Endodermal cell (in vitro differentiated cells): ENCODE data around the gene VILL. TPM values are rescaled to one million over a fixed set of nuclear protein-coding genes. Genes with fewer than 3 reads are reported as not detected.
A peak's percentile ranks its signal among the peaks of the same experiment; 100 is the strongest.

ENCODE experiments used
- DNase-seq: peaks from one replicate; pipeline ENCODE4 v3.0.0-alpha.2; 2017
- H3K27ac ChIP-seq: 2 replicates; pipeline ENCODE4 v1.5.1; 2013; ENCODE audit warnings: mild to moderate bottlenecking, low read depth, low read length, moderate library complexity
- H3K27me3 ChIP-seq: 2 replicates; pipeline ENCODE4 v1.6.1; 2013; ENCODE audit warnings: mild to moderate bottlenecking, low read length, moderate library complexity; ENCODE audit not compliant: insufficient read depth, control insufficient read depth, poor library complexity, severe bottlenecking
- H3K36me3 ChIP-seq: 2 replicates; pipeline ENCODE4 v1.7.0; 2013; ENCODE audit warnings: mild to moderate bottlenecking, low read length, moderate library complexity; ENCODE audit not compliant: control insufficient read depth, insufficient read depth
- H3K4me1 ChIP-seq: one replicate; pipeline ENCODE4 v1.7.0; 2013; ENCODE audit warnings: low read length; ENCODE audit not compliant: control insufficient read depth, insufficient read depth
- H3K4me3 ChIP-seq: 2 replicates; pipeline ENCODE4 v1.5.1; 2013; ENCODE audit warnings: mild to moderate bottlenecking, low read length, moderate library complexity
- H3K9ac ChIP-seq: 2 replicates; pipeline ENCODE4 v1.6.1; 2013; ENCODE audit warnings: mild to moderate bottlenecking, low read length, moderate library complexity; ENCODE audit not compliant: poor library complexity, severe bottlenecking; ENCODE audit errors: extremely low read depth
- H3K9me3 ChIP-seq: 2 replicates; pipeline ENCODE4 v1.6.1; 2013; ENCODE audit warnings: mild to moderate bottlenecking, low read length, moderate library complexity; ENCODE audit not compliant: control insufficient read depth
- H3K27ac Mint-ChIP-seq: 2 replicates; pipeline ENCODE4 v1.8.0; 2020; ENCODE audit warnings: mixed read lengths
- H3K27me3 Mint-ChIP-seq: 2 replicates; pipeline ENCODE4 v1.8.0; 2021; ENCODE audit warnings: mild to moderate bottlenecking, mixed read lengths; ENCODE audit not compliant: insufficient read depth
- H3K36me3 Mint-ChIP-seq: 2 replicates; pipeline ENCODE4 v1.8.0; 2020; ENCODE audit warnings: low read depth, mixed read lengths
- H3K4me1 Mint-ChIP-seq: 2 replicates; pipeline ENCODE4 v1.8.0; 2020; ENCODE audit warnings: mixed read lengths
- H3K4me3 Mint-ChIP-seq: 2 replicates; pipeline ENCODE4 v1.8.0; 2020; ENCODE audit warnings: mild to moderate bottlenecking, moderate library complexity, mixed read lengths
- H3K9me3 Mint-ChIP-seq: 2 replicates; pipeline ENCODE4 v1.8.0; 2020; ENCODE audit warnings: mild to moderate bottlenecking, mixed read lengths
- WGBS, 2 experiments: methylation state at CpG; one replicate each; pipeline versions ENCODE4 v1.1.5 to v1.1.7; 2013; ENCODE audit warnings: missing lambda C conversion rate in 2 of 2, mixed read lengths in 1 of 2; ENCODE audit not compliant: insufficient coverage in 1 of 2, insufficient read length in 1 of 2; 5-methylcytosine and 5-hydroxymethylcytosine counted together
- total RNA-seq, 2 donors: library from RNA; stranded (reverse); fragmentation: NEBNext Ultra II Directional in 1 of 2; extraction: Animal tissue kit (Norgen Biotek cat#: 25700) in 1 of 2; gene quantifications; 2 replicates in 1 of 2; 3 replicates in 1 of 2; pipeline ENCODE4 v1.2.1, GENCODE V29; 2021
- TF ChIP-seq, protein P1 (sequence below): fragments of 200-600 bp; sonication (generic); conservative IDR thresholded peaks from 2 replicates; pipeline ENCODE4 v1.5.0; 2021; ENCODE audit warnings: antibody characterized with exemption, mild to moderate bottlenecking

VILL gene
- total RNA-seq, 2 donors from 2014 or later = 16.0 to 21.3 TPM

DNA sequence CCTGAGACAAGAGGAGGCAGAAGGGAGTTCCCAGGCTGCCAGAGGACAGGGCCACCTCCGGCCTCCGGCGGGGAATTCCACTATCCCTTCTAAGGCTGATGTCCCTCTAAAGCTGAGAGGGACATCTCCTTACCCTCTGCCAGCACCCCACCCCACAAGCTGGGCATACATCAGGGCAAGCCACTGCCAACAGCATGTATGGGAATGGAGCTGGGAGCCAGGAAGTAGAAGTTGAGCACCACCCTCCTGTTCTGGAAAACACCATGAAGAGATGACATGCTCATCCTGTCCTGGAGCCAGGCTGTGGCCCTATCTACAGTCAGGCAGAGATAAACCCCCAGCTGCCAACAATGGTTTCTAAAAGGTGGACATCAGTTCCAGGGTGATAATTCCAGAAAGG, 31.7 kb downstream of the VILL start:
- Histone ChIP-seq H3K9me3 (no peaks in the 10 kb centered on the region), H3K4me3 (no peak overlapping the region), H3K4me1 (peaks cover 18% of the 10 kb centered on the region), H3K36me3 (peaks cover 12% of the 10 kb centered on the region), H3K9ac (no peak overlapping the region), H3K27ac (no peak overlapping the region), H3K27me3 (peaks cover 4% of the 10 kb centered on the region)
- Mint-ChIP-seq H3K27me3 (peaks cover 11% of the 10 kb centered on the region), H3K27ac (no peak overlapping the region), H3K4me1 (peaks cover 13% of the 10 kb centered on the region), H3K4me3 (no peak overlapping the region), H3K36me3 (peaks cover 13% of the 10 kb centered on the region), H3K9me3 (no peaks in the 10 kb centered on the region)
- TF ChIP-seq, protein P1, sequence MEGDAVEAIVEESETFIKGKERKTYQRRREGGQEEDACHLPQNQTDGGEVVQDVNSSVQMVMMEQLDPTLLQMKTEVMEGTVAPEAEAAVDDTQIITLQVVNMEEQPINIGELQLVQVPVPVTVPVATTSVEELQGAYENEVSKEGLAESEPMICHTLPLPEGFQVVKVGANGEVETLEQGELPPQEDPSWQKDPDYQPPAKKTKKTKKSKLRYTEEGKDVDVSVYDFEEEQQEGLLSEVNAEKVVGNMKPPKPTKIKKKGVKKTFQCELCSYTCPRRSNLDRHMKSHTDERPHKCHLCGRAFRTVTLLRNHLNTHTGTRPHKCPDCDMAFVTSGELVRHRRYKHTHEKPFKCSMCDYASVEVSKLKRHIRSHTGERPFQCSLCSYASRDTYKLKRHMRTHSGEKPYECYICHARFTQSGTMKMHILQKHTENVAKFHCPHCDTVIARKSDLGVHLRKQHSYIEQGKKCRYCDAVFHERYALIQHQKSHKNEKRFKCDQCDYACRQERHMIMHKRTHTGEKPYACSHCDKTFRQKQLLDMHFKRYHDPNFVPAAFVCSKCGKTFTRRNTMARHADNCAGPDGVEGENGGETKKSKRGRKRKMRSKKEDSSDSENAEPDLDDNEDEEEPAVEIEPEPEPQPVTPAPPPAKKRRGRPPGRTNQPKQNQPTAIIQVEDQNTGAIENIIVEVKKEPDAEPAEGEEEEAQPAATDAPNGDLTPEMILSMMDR = no peak
- WGBS, 2 experiments = 71% methylated on average over 3 of the region's 3 CpGs; no CpG with 5 or more reads in 1 of the 2 experiments
- no peak for DNase-seq

DNA sequence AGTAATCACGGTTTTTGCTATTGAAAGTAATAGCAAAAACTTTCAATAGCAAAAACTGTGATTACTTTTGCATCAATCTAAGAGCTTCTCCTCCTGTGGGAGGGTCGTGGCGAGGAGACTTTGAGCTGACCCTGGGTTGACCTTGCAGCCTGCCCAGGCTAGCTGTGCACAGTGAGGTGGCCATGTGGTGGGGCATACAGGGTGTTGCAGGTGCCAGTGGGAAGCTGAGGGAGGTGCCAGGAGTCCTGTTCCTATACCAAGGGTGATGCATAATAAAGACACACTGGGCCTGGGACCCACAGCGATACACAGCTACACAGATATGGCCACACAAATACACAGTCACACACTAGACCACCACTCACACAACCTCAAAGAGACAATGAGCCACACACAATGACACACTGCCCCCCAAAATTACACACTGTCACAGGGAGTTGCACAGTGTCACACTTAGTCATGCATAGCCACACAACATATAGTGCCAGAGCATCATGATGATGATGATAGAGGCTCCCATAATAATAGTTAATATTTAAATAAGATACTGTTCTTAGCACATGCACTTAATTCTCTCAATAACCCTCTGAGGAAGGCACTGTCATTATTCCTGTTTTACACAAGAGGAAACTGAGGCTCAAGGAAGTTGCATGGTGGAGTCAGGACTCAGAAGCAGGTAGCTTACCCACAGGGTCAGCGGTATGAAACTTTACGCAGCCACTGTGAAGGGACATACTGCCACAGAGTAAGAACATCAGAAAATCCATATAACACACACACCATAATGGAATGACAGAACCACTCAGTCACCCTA, 32.5 kb downstream of the VILL start:
- Histone ChIP-seq H3K36me3 (peaks cover 12% of the 10 kb centered on the region), H3K9me3 (no peaks in the 10 kb centered on the region), H3K4me1 (peaks cover 18% of the 10 kb centered on the region), H3K4me3 (peak overlapping the region; percentile 84), H3K9ac (no peak overlapping the region), H3K27me3 (peaks cover 12% of the 10 kb centered on the region), H3K27ac (no peak overlapping the region)
- Mint-ChIP-seq H3K4me3 (peak overlapping the region; percentile 84), H3K9me3 (no peaks in the 10 kb centered on the region), H3K27me3 (peaks cover 19% of the 10 kb centered on the region), H3K27ac (no peak overlapping the region), H3K36me3 (peaks cover 18% of the 10 kb centered on the region), H3K4me1 (peaks cover 13% of the 10 kb centered on the region)
- DNase-seq = no peak
- TF ChIP-seq, protein P1 = no peak
- 98 to 100% methylated on average over 1 to 6 of the region's 6 CpGs for WGBS, 2 experiments

GRCh38 chr3:38026856-38027255, 36.3 kb downstream of the VILL start:
- peaks cover 46% of the 10 kb centered on the region for H3K27me3 Mint-ChIP-seq
- H3K4me1 Mint-ChIP-seq = peaks cover 16% of the 10 kb centered on the region
- TF ChIP-seq, protein P1 = no peak
- H3K27ac Mint-ChIP-seq = no peak overlapping the region
- H3K36me3 Mint-ChIP-seq = peaks cover 6% of the 10 kb centered on the region
- H3K27me3 ChIP-seq = peaks cover 29% of the 10 kb centered on the region
- H3K9me3 ChIP-seq = no peaks in the 10 kb centered on the region
- no peaks in the 10 kb centered on the region for H3K36me3 ChIP-seq
- no peak overlapping the region for H3K9ac ChIP-seq
- H3K27ac ChIP-seq = no peak overlapping the region
- 86 to 89% methylated on average over 3 to 4 of the region's 4 CpGs for WGBS, 2 experiments
- H3K9me3 Mint-ChIP-seq = no peaks in the 10 kb centered on the region
- peak overlapping the region; percentile 19 for H3K4me3 ChIP-seq
- DNase-seq = no peak
- H3K4me1 ChIP-seq = peaks cover 17% of the 10 kb centered on the region
- no peak overlapping the region for H3K4me3 Mint-ChIP-seq
